ENCODE measurements around the gene TCL1A. TPM values are rescaled to one million over a fixed set of nuclear protein-coding genes. Genes with fewer than 3 reads are reported as not detected.
"Not testable (repeated sequence)": the region's sequence is repeated elsewhere in the genome, so short reads cannot be mapped to it uniquely, and the experiment has no call there.

TCL1A gene
- total and polyA plus RNA-seq, 10 of the 15 experiments (the other 5 are each of a cell fraction or from before 2014, with no cell fraction given), result 5.9 to 283 (median 113) TPM

DNA sequence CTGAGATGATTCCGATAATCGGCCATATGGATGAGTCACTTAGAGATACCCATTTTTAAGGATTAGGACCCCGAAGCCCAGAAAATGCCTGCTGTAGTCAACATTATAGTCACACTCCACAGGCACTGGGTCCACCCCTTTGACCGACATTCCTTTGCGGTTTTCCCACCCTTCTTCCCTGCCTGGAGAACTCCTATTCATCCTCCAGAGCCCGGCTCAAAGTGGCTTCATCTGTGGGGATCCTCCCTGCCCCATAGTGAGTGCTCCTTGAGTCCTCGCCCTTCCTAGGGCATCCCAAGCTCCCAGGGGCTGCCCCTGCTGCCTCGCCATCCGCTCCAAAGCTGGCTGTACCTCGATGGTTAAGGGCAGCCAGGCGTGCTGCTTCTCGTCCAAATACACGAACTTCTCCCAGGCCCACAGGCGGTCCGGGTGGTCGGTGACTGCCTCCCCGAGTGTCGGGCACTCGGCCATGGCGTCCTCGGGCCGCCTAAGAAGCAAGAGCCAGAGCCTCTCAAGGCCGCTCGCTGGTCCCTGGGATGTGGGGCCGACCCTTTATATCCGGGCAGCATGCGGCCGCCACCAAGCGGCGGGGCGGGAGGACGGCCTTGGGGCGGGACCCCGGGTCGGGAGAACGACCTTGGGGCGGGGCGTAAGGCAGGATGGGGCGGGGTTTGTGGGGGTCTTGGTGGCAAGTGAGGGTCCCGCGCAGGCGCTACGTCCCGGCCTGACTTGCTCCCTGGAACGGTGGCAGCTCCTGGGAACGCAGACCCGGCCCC is at the start of gene TCL1A (continued):
- TF ChIP-seq EED (IDR thresholded peaks at IDR 0.05; ENCODE audit: low read depth) (peak; percentile 34), NR2C1 (IDR thresholded peaks at IDR 0.05) (no peak), CBFB (IDR thresholded peaks at IDR 0.05; ENCODE audit: low read depth) (peak; percentile 72; the same call in 1 of the 2 replicates), POLR2AphosphoS5 (IDR thresholded peaks at IDR 0.05; ENCODE audit: low read length) (peak; percentile 91), TAF1 (IDR thresholded peaks at IDR 0.05; ENCODE audit: borderline replicate concordance, low read depth, low read length) (peak; percentile 58; the same call in 1 of the 2 replicates), RUNX3 (IDR thresholded peaks at IDR 0.05; ENCODE audit: low read length) (peak; percentile 58), HDAC2 (IDR thresholded peaks at IDR 0.05) (no peak), TARDBP (IDR thresholded peaks at IDR 0.05; ENCODE audit: borderline replicate concordance) (peak; percentile 36; the same call in 1 of the 2 replicates), PML (IDR thresholded peaks at IDR 0.05; ENCODE audit: low read length) (peak; percentile 93), MYC (IDR thresholded peaks at IDR 0.05; ENCODE audit: insufficient read depth, insufficient read length, insufficient replicate concordance, low read length, severe bottlenecking) (peak; percentile 32), ZNF622 (IDR thresholded peaks at IDR 0.05) (no peak), BRCA1 (IDR thresholded peaks at IDR 0.05; ENCODE audit: low read depth, low read length) (no peak), NFIC (IDR thresholded peaks at IDR 0.05; ENCODE audit: low read depth, low read length) (no peak), POLR2A (IDR thresholded peaks at IDR 0.05; ENCODE audit: low read depth, low read length) (peak; percentile 100), SMAD5 (IDR thresholded peaks at IDR 0.05; ENCODE audit: low read depth) (peak; percentile 94; the same call in 1 of the 2 replicates)
- TF ChIP-seq, protein P1, sequence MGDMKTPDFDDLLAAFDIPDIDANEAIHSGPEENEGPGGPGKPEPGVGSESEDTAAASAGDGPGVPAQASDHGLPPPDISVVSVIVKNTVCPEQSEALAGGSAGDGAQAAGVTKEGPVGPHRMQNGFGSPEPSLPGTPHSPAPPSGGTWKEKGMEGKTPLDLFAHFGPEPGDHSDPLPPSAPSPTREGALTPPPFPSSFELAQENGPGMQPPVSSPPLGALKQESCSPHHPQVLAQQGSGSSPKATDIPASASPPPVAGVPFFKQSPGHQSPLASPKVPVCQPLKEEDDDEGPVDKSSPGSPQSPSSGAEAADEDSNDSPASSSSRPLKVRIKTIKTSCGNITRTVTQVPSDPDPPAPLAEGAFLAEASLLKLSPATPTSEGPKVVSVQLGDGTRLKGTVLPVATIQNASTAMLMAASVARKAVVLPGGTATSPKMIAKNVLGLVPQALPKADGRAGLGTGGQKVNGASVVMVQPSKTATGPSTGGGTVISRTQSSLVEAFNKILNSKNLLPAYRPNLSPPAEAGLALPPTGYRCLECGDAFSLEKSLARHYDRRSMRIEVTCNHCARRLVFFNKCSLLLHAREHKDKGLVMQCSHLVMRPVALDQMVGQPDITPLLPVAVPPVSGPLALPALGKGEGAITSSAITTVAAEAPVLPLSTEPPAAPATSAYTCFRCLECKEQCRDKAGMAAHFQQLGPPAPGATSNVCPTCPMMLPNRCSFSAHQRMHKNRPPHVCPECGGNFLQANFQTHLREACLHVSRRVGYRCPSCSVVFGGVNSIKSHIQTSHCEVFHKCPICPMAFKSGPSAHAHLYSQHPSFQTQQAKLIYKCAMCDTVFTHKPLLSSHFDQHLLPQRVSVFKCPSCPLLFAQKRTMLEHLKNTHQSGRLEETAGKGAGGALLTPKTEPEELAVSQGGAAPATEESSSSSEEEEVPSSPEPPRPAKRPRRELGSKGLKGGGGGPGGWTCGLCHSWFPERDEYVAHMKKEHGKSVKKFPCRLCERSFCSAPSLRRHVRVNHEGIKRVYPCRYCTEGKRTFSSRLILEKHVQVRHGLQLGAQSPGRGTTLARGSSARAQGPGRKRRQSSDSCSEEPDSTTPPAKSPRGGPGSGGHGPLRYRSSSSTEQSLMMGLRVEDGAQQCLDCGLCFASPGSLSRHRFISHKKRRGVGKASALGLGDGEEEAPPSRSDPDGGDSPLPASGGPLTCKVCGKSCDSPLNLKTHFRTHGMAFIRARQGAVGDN (IDR thresholded peaks at IDR 0.05), result peak; percentile 67; the same call in 1 of the 2 replicates
- TF ChIP-seq, protein P2, sequence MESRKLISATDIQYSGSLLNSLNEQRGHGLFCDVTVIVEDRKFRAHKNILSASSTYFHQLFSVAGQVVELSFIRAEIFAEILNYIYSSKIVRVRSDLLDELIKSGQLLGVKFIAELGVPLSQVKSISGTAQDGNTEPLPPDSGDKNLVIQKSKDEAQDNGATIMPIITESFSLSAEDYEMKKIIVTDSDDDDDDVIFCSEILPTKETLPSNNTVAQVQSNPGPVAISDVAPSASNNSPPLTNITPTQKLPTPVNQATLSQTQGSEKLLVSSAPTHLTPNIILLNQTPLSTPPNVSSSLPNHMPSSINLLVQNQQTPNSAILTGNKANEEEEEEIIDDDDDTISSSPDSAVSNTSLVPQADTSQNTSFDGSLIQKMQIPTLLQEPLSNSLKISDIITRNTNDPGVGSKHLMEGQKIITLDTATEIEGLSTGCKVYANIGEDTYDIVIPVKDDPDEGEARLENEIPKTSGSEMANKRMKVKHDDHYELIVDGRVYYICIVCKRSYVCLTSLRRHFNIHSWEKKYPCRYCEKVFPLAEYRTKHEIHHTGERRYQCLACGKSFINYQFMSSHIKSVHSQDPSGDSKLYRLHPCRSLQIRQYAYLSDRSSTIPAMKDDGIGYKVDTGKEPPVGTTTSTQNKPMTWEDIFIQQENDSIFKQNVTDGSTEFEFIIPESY (IDR thresholded peaks at IDR 0.05), result no peak

DNA sequence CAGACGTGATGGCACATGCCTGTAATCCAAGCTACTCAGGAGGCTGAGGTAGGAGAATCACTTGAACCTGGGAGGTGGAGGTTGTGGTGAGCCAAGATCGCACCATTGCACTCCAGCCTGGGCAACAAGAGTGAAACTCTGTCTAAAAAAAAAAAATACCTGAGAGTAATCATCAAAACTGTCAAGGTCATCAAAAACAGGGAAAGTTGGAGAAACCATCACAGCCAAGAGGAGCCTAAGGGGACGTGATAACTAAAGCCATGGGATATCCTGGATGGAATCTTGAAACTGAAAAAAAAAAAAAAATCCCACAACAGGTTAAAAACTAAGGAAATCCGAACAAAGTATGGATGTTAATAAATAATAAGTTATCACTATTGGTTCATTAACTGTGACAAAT is 49.1 kb upstream of the TCL1A start:
- RAD21 ChIA-PET (ENCODE audit: unreplicated experiment); H3K27me3 ChIP-seq (replicated peaks in 1 of 2; ENCODE audit: control insufficient read depth in 2 of 2, insufficient read depth in 2 of 2, low read length in 1 of 2); H2AFZ ChIP-seq (ENCODE audit: control insufficient read depth, low read depth, low read length); H3K36me3 ChIP-seq (ENCODE audit: control insufficient read depth in 2 of 2, insufficient read depth in 2 of 2, low read length in 1 of 2); intact Hi-C loops (cut with micrococcal nuclease; ENCODE audit: unreplicated experiment); H3K27ac ChIP-seq (ENCODE audit: control insufficient read depth, insufficient read depth); POLR2A ChIA-PET; H3K4me1 ChIP-seq (ENCODE audit: control insufficient read depth, insufficient read depth, low read length); H3K79me2 ChIP-seq (ENCODE audit: control insufficient read depth, insufficient read depth, low read length); FAIRE-seq; DNase-seq (ENCODE audit: low read depth, low spot score); SMC1A ChIA-PET (ENCODE audit: uncharacterized antibody, unreplicated experiment); H3K4me3 ChIP-seq; H3K9ac ChIP-seq (ENCODE audit: control insufficient read depth, insufficient read depth, low read length); H3K9me3 ChIP-seq (replicated peaks; ENCODE audit: control insufficient read depth, insufficient read depth, low read length); H3K4me2 ChIP-seq (ENCODE audit: control insufficient read depth, insufficient read depth); ATAC-seq; BruUV-seq (replicated peaks); H4K20me1 ChIP-seq (ENCODE audit: control insufficient read depth, insufficient read depth); in situ Hi-C loops (cut with MboI): not testable (repeated sequence)
- 18% methylated on average over 3 of the region's 4 CpGs for WGBS (ENCODE audit: insufficient coverage, insufficient replicate concordance, low lambda C conversion rate, missing lambda C conversion rate)
- CTCF ChIA-PET, result interaction anchor here (0.6 kb wide), 1 partner anchor 350 kb away, joined by 3 read pairs; no protein-coding TSS in a partner anchor

Measured in GM12878 (cell line).